ENCODE data around the gene FAM13C. TPM values are rescaled to one million over a fixed set of nuclear protein-coding genes. Genes with fewer than 3 reads are reported as not detected.

Gene FAM13C
- total and polyA plus RNA-seq, 2 of the 13 experiments (the other 11 are each of a cell fraction or from before 2014, with no cell fraction given): 0.07 to 0.26 TPM

DNA sequence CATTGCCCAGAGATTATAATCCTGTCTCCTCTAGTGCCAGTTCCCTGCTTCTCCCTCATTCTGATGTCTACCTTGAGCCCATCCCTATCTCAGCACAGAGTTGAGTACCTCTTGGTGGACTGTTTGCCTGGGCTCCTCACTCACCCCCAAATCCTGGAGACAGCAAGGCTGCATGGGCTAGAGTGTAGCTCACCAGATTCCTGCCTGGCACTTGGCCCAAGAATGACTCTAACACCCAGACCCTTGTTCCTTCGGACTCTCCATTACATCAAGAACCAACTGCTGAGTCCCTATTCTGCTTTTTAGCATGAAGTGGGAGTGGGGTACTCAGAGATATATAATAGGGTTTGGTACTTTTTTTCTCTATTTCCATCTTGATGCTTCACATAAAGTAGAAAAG is 22.1 kb downstream of the FAM13C start:
- ChIA-PET POLR2A (no interaction called here), CTCF (ENCODE audit: low intra/inter-chr PET ratio, low total read pairs) (no interaction called here)
- H3K27me3 ChIP-seq (ENCODE audit: control insufficient read depth in 1 of 2, insufficient read depth in 2 of 2, low read length in 2 of 2): no peaks in the 10 kb centered on the region
- in situ Hi-C loops (cut with HindIII; ENCODE audit: extremely low pct_ligation_motif_present, low pct_unique_long_range_greater_than_20kb): no loop called here
- no TSS peak for BruUV-seq (replicated peaks)
- H3K4me1 ChIP-seq (ENCODE audit: insufficient read depth, low read length): peaks cover 15% of the 10 kb centered on the region
- H3K4me3 ChIP-seq (replicated peaks in 1 of 3; ENCODE audit: insufficient read depth in 1 of 3, low read depth in 2 of 3, low read length in 3 of 3): no peak overlapping the region
- intact Hi-C loops (cut with micrococcal nuclease; ENCODE audit: unreplicated experiment): no loop called here
- ATAC-seq: no peak
- H2AFZ ChIP-seq (ENCODE audit: low read length): no peak overlapping the region
- no peak overlapping the region for H3K4me2 ChIP-seq (ENCODE audit: low read depth, low read length)
- no peaks in the 10 kb centered on the region for H3K36me3 ChIP-seq (replicated peaks in 1 of 2; ENCODE audit: control insufficient read depth in 1 of 2, insufficient read depth in 2 of 2, low read length in 2 of 2)
- no peak overlapping the region for H3K9ac ChIP-seq (ENCODE audit: insufficient read depth, low read depth, low read length)
- H3K27ac ChIP-seq (ENCODE audit: extremely low read length, insufficient read depth, low read length): no peak overlapping the region
- TF ChIP-seq HMG20A (CRISPR knock-in tag; IDR thresholded peaks at IDR 0.05; ENCODE audit: borderline replicate concordance): no peak
- no peak for TF ChIP-seq FOXK1 (CRISPR knock-in tag; IDR thresholded peaks at IDR 0.05; ENCODE audit: borderline replicate concordance, low read depth)
- no peak for TF ChIP-seq BRD4 (CRISPR knock-in tag; IDR thresholded peaks at IDR 0.05)
- TF ChIP-seq, protein P1, sequence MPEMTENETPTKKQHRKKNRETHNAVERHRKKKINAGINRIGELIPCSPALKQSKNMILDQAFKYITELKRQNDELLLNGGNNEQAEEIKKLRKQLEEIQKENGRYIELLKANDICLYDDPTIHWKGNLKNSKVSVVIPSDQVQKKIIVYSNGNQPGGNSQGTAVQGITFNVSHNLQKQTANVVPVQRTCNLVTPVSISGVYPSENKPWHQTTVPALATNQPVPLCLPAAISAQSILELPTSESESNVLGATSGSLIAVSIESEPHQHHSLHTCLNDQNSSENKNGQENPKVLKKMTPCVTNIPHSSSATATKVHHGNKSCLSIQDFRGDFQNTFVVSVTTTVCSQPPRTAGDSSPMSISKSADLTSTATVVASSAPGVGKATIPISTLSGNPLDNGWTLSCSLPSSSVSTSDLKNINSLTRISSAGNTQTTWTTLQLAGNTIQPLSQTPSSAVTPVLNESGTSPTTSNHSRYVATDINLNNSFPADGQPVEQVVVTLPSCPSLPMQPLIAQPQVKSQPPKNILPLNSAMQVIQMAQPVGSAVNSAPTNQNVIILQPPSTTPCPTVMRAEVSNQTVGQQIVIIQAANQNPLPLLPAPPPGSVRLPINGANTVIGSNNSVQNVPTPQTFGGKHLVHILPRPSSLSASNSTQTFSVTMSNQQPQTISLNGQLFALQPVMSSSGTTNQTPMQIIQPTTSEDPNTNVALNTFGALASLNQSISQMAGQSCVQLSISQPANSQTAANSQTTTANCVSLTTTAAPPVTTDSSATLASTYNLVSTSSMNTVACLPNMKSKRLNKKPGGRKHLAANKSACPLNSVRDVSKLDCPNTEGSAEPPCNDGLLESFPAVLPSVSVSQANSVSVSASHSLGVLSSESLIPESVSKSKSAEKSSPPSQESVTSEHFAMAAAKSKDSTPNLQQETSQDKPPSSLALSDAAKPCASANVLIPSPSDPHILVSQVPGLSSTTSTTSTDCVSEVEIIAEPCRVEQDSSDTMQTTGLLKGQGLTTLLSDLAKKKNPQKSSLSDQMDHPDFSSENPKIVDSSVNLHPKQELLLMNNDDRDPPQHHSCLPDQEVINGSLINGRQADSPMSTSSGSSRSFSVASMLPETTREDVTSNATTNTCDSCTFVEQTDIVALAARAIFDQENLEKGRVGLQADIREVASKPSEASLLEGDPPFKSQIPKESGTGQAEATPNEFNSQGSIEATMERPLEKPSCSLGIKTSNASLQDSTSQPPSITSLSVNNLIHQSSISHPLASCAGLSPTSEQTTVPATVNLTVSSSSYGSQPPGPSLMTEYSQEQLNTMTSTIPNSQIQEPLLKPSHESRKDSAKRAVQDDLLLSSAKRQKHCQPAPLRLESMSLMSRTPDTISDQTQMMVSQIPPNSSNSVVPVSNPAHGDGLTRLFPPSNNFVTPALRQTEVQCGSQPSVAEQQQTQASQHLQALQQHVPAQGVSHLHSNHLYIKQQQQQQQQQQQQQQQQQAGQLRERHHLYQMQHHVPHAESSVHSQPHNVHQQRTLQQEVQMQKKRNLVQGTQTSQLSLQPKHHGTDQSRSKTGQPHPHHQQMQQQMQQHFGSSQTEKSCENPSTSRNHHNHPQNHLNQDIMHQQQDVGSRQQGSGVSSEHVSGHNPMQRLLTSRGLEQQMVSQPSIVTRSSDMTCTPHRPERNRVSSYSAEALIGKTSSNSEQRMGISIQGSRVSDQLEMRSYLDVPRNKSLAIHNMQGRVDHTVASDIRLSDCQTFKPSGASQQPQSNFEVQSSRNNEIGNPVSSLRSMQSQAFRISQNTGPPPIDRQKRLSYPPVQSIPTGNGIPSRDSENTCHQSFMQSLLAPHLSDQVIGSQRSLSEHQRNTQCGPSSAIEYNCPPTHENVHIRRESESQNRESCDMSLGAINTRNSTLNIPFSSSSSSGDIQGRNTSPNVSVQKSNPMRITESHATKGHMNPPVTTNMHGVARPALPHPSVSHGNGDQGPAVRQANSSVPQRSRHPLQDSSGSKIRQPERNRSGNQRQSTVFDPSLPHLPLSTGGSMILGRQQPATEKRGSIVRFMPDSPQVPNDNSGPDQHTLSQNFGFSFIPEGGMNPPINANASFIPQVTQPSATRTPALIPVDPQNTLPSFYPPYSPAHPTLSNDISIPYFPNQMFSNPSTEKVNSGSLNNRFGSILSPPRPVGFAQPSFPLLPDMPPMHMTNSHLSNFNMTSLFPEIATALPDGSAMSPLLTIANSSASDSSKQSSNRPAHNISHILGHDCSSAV (CRISPR knock-in tag; IDR thresholded peaks at IDR 0.05; ENCODE audit: borderline replicate concordance): no peak
- TF ChIP-seq, protein P2, sequence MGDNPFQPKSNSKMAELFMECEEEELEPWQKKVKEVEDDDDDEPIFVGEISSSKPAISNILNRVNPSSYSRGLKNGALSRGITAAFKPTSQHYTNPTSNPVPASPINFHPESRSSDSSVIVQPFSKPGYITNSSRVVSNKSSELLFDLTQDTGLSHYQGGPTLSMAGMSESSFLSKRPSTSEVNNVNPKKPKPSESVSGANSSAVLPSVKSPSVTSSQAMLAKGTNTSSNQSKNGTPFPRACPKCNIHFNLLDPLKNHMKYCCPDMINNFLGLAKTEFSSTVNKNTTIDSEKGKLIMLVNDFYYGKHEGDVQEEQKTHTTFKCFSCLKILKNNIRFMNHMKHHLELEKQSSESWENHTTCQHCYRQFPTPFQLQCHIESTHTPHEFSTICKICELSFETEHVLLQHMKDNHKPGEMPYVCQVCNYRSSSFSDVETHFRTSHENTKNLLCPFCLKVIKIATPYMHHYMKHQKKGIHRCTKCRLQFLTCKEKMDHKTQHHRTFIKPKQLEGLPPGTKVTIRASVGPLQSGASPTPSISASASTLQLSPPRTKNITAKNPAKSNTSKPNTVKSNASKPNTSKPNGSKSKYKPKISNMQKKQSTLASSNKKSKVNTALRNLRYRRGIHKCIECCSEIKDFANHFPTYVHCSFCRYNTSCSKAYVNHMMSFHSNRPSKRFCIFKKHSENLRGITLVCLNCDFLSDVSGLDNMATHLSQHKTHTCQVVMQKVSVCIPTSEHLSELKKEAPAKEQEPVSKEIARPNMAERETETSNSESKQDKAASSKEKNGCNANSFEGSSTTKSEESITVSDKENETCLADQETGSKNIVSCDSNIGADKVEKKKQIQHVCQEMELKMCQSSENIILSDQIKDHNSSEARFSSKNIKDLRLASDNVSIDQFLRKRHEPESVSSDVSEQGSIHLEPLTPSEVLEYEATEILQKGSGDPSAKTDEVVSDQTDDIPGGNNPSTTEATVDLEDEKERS (CRISPR knock-in tag; IDR thresholded peaks at IDR 0.05): no peak
- no peak for TF ChIP-seq BRCA1 (CRISPR knock-in tag; IDR thresholded peaks at IDR 0.05)
- TF ChIP-seq RXRA (CRISPR knock-in tag; IDR thresholded peaks at IDR 0.05): no peak
- TF ChIP-seq ZFX (CRISPR knock-in tag; IDR thresholded peaks at IDR 0.05; ENCODE audit: low read depth): no peak
- TF ChIP-seq ZNF598 (CRISPR knock-in tag; IDR thresholded peaks at IDR 0.05; ENCODE audit: borderline replicate concordance): no peak
- TF ChIP-seq, protein P3, sequence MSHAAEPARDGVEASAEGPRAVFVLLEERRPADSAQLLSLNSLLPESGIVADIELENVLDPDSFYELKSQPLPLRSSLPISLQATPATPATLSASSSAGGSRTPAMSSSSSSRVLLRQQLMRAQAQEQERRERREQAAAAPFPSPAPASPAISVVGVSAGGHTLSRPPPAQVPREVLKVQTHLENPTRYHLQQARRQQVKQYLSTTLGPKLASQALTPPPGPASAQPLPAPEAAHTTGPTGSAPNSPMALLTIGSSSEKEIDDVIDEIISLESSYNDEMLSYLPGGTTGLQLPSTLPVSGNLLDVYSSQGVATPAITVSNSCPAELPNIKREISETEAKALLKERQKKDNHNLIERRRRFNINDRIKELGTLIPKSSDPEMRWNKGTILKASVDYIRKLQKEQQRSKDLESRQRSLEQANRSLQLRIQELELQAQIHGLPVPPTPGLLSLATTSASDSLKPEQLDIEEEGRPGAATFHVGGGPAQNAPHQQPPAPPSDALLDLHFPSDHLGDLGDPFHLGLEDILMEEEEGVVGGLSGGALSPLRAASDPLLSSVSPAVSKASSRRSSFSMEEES (CRISPR knock-in tag; IDR thresholded peaks at IDR 0.05): no peak
- H4K20me1 ChIP-seq (ENCODE audit: insufficient read depth, low read length): no peaks in the 10 kb centered on the region
- WGBS (ENCODE audit: low lambda C conversion rate): 27% methylated on average over 1 of the region's 1 CpG
- no peak for DNase-seq (ENCODE audit: low spot score)
- H3K9me3 ChIP-seq (ENCODE audit: low read length): no peaks in the 10 kb centered on the region
- no peak for FAIRE-seq
- H3K79me2 ChIP-seq (ENCODE audit: insufficient read depth, low read length): no peaks in the 10 kb centered on the region

All from HepG2 (cell line).